GM21723 (cell line): ENCODE data around the gene RGS9.
"Not testable (repeated sequence)": the region's sequence is repeated elsewhere in the genome, so short reads cannot be mapped to it uniquely, and the experiment has no call there.

Source experiments
- ATAC-seq: cut with Tn5 transposase; IDR thresholded peaks from one replicate; pipeline ENCODE4 v1.9.1; 2021; ENCODE audit warnings: mild to moderate bottlenecking, moderate library complexity; ENCODE audit not compliant: unreplicated experiment

RGS9 gene

GRCh38 chr17:65155622-65156021, 18.5 kb downstream of the RGS9 start:
- ATAC-seq: peak; percentile 61

- ATAC-seq: no peak
These were observed 19.1 kb downstream of the RGS9 start for GRCh38 chr17:65156185-65156834.

GRCh38 chr17:65156835-65157565, 19.8 kb downstream of the RGS9 start:
- no peak for ATAC-seq

- ATAC-seq: no peak
These were observed 20.9 kb downstream of the RGS9 start for GRCh38 chr17:65158041-65158440.

- no peak for ATAC-seq
These were observed 21.5 kb downstream of the RGS9 start for GRCh38 chr17:65158622-65159021.

- ATAC-seq: no peak
These were observed 23.3 kb downstream of the RGS9 start for GRCh38 chr17:65160516-65160915.

- peak; percentile 96 for ATAC-seq
These were observed 26.9 kb downstream of the RGS9 start for GRCh38 chr17:65163990-65164495.

GRCh38 chr17:65166787-65167186, 29.6 kb downstream of the RGS9 start:
- ATAC-seq: no peak

GRCh38 chr17:65167566-65167965, 30.4 kb downstream of the RGS9 start:
- no peak for ATAC-seq

GRCh38 chr17:65169691-65170090, 32.5 kb downstream of the RGS9 start:
- ATAC-seq: no peak

- ATAC-seq: no peak
These were observed 33.7 kb downstream of the RGS9 start for GRCh38 chr17:65170839-65171238.

- ATAC-seq: no peak
These were observed 34.6 kb downstream of the RGS9 start for GRCh38 chr17:65171752-65172151.

GRCh38 chr17:65172496-65173136, 35.4 kb downstream of the RGS9 start:
- ATAC-seq: no peak

- no peak for ATAC-seq
These were observed 36.2 kb downstream of the RGS9 start for GRCh38 chr17:65173284-65173793.

- ATAC-seq: no peak
These were observed 37.0 kb downstream of the RGS9 start for GRCh38 chr17:65173976-65174683.

- no peak for ATAC-seq
These were observed 37.8 kb downstream of the RGS9 start for GRCh38 chr17:65174974-65175373.

- ATAC-seq: no peak
These were observed 38.8 kb downstream of the RGS9 start for GRCh38 chr17:65175952-65176351.

GRCh38 chr17:65176646-65177409, 39.7 kb downstream of the RGS9 start:
- no peak for ATAC-seq

- no peak for ATAC-seq
These were observed 40.7 kb downstream of the RGS9 start for GRCh38 chr17:65177901-65178300.

- ATAC-seq: not testable (repeated sequence)
These were observed 43.1 kb downstream of the RGS9 start for GRCh38 chr17:65180276-65180675.
